Erythroblast (primary cell): Measurements from ENCODE around the gene SUB1.

Experiments
- GATA1 ChIP-seq: IDR thresholded peaks from 2 replicates; pipeline ENCODE4 v1.6.1; 2011; ENCODE audit warnings: low read depth, mild to moderate bottlenecking, control low read depth, low read length, moderate library complexity
- POLR2A ChIP-seq: IDR thresholded peaks from 2 replicates; pipeline ENCODE4 v1.6.1; 2011; ENCODE audit warnings: mild to moderate bottlenecking, low read length

GRCh38 chr5:32585446-32586275 lies at the start of gene SUB1:
- TF ChIP-seq POLR2A (peak; percentile 88), GATA1 (no peak)
